Fibroblast of pulmonary artery (primary cell): ENCODE data around the gene APOD.

Experiments used
- DNase-seq: peaks from one replicate; pipeline ENCODE4 v3.0.0-alpha.2; 2010; ENCODE audit warnings: low read depth
- H3K4me3 ChIP-seq: replicated peaks from 2 replicates; pipeline ENCODE4 v1.5.1; 2011; ENCODE audit warnings: low read depth, mild to moderate bottlenecking, control low read depth, low read length, moderate library complexity
- CTCF ChIP-seq: IDR thresholded peaks from 2 replicates; pipeline ENCODE4 v1.5.1; 2011; ENCODE audit warnings: mild to moderate bottlenecking, control low read depth, low read length, inconsistent platforms; ENCODE audit errors: missing control alignments

The APOD gene

GRCh38 chr3:195582947-195583346, 793 bp downstream of the APOD start:
- TF ChIP-seq CTCF: no peak
- no peak for DNase-seq
- H3K4me3 ChIP-seq: peak overlapping the region; percentile 12

GRCh38 chr3:195580744-195581443, 2.8 kb downstream of the APOD start:
- DNase-seq: peak; percentile 38
- TF ChIP-seq CTCF: no peak
- H3K4me3 ChIP-seq: no peak overlapping the region

DNA sequence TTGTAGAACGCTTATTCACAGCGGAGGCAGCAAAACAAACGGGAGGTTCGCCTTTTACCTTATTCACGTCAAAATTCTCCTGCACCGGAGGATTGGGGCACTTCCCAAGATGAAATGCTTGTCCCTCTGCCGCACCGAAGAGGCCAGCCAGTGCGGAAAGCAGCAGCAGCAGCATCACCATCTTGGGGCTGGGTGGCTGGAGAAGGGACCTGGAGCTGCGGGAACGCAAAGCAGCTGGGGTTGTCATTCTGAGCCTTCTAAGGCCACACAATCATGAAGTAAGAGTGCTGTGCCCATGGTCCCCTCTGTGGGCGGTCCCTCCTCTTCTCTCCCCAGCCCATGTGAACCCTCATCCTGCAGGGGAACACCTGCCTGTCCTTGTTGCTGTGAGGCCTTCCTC, 4.5 kb downstream of the APOD start:
- no peak overlapping the region for H3K4me3 ChIP-seq
- no peak for DNase-seq
- no peak for TF ChIP-seq CTCF

DNA sequence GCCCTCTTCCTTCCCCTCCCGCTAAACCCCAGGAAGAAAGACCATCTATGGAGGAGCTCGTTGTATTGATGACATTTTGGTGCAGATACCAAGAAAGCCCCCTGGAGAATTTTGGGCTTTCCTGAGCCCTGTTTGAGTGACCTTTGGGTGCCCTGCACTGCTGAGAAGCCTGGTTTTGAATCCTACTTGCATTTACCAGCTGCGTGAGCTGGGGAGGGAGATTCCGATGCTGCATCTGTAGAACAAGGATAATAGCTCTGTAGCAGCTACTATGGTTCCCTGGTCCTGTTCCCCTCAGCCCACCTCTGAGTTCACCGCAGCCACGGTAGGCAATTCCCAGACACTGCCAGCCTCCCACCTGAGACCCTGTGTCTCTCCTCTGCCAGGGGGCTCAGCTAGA, 5.2 kb downstream of the APOD start:
- DNase-seq: no peak
- no peak overlapping the region for H3K4me3 ChIP-seq
- no peak for TF ChIP-seq CTCF

- H3K4me3 ChIP-seq: no peak overlapping the region
- no peak for DNase-seq
- no peak for TF ChIP-seq CTCF
These were observed 6.0 kb downstream of the APOD start for GRCh38 chr3:195577645-195578177.

GRCh38 chr3:195574497-195575304, 9.0 kb downstream of the APOD start:
- peak; percentile 22 for DNase-seq
- no peak for TF ChIP-seq CTCF
- no peak overlapping the region for H3K4me3 ChIP-seq
